Measurements from ENCODE around the gene AP1S2. TPM values are rescaled to one million over a fixed set of nuclear protein-coding genes. Genes with fewer than 3 reads are reported as not detected.

Gene AP1S2
- total and polyA plus RNA-seq, 8 donors, result 4.0 to 17.5 (median 6.8) TPM

GRCh38 chrX:15825936-15826335 lies 28.7 kb downstream of the AP1S2 start:
- no peak for TF ChIP-seq CTCF (IDR thresholded peaks at IDR 0.05)
- Histone ChIP-seq H3K27ac (no peak overlapping the region), H3K4me1 (no peaks in the 10 kb centered on the region), H3K27me3 (no peaks in the 10 kb centered on the region), H3K9me3 (no peaks in the 10 kb centered on the region), H3K36me3 (no peaks in the 10 kb centered on the region), H3K4me3 (no peak overlapping the region)
- intact Hi-C loops (cut with DNase I), result no loop called here
- no peak for FAIRE-seq
- no peak for DNase-seq
- WGBS, 2 donors, result 59 to 76% methylated on average over 5 of the region's 5 CpGs
- ATAC-seq, result no peak

- no peaks in the 10 kb centered on the region for H3K27me3 ChIP-seq
- ATAC-seq, result no peak
- peaks cover 0 to 14% (median 0%) of the 10 kb centered on the region in 3 donors for H3K36me3 ChIP-seq
- no peaks in the 10 kb centered on the region for H3K4me1 ChIP-seq
- WGBS, 2 donors, result 97 to 98% methylated on average over 23 of the region's 23 CpGs
- no peak for TF ChIP-seq CTCF (IDR thresholded peaks at IDR 0.05)
- intact Hi-C loops (cut with DNase I), result no loop called here
- no peak for DNase-seq
- H3K27ac ChIP-seq, result no peak overlapping the region
- no peak overlapping the region for H3K4me3 ChIP-seq
- FAIRE-seq, result no peak
- H3K9me3 ChIP-seq, result no peaks in the 10 kb centered on the region
Measured at GRCh38 chrX:15822922-15823321, 31.7 kb downstream of the AP1S2 start.

GRCh38 chrX:15820106-15821073 lies 34.2 kb downstream of the AP1S2 start:
- DNase-seq (no peak), FAIRE-seq (no peak), ATAC-seq (no peak)
- H3K27ac ChIP-seq, result no peak overlapping the region
- H3K27me3 ChIP-seq, result no peaks in the 10 kb centered on the region
- H3K4me3 ChIP-seq, result no peak overlapping the region
- peaks cover 0 to 25% (median 0%) of the 10 kb centered on the region in 3 donors for H3K36me3 ChIP-seq
- 88 to 89% methylated on average over 14 of the region's 14 CpGs for WGBS, 2 donors
- intact Hi-C loops (cut with DNase I), result no loop called here
- no peaks in the 10 kb centered on the region for H3K9me3 ChIP-seq
- no peaks in the 10 kb centered on the region for H3K4me1 ChIP-seq
- TF ChIP-seq CTCF (IDR thresholded peaks at IDR 0.05), result no peak

DNA sequence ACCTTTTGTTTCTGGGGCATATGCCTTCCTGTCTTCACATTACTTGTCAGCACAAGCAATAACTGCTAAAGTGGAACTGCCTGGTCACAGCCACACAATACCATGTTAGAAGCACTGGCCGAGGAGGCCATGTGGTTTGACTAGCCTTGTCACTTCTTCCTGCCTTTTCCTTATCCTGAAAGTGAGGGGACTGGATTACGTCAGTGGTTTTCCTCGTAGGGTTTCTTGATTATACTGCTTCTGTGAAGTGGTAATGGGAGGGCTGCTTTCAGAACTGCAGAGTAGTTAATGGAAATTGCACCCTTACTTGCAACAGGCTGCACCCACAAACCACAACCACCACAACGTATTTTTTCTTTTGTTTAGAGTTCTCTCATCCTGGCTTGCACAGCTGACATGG lies 37.7 kb downstream of the AP1S2 start:
- peaks cover 0 to 31% (median 0%) of the 10 kb centered on the region in 3 donors for H3K36me3 ChIP-seq
- H3K27me3 ChIP-seq, result no peaks in the 10 kb centered on the region
- peaks cover 0 to 3% (median 0%) of the 10 kb centered on the region in 3 donors for H3K4me1 ChIP-seq
- no peak overlapping the region for H3K4me3 ChIP-seq
- H3K27ac ChIP-seq, result no peak overlapping the region
- H3K9me3 ChIP-seq, result no peaks in the 10 kb centered on the region
- intact Hi-C loops (cut with DNase I), result no loop called here
- TF ChIP-seq CTCF (IDR thresholded peaks at IDR 0.05), result no peak
- peak in 1 of 4 donors; percentile 21 for ATAC-seq
- 69 to 81% methylated on average over 4 of the region's 4 CpGs for WGBS, 2 donors
- no peak for DNase-seq
- FAIRE-seq, result no peak

DNA sequence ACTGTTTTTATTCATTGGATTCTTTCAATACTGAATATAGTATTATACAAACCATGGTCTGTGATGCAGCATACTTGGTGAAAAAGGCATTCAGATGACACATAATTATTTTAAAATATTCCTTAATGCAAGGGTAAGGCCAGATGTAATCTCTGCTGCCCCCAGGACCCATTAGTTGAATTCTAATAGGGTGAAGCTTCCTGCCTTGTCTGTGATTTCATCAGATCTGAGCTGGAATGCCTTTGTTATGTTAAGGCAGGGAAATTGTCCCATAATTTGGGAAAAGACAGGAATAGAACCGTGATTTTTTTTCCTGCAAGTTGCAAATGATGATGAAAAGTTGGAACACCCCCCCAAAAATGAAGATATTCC lies 38.2 kb downstream of the AP1S2 start:
- TF ChIP-seq CTCF (IDR thresholded peaks at IDR 0.05), result no peak
- Histone ChIP-seq H3K27ac (no peak overlapping the region), H3K4me3 (no peak overlapping the region), H3K27me3 (no peaks in the 10 kb centered on the region), H3K36me3 (peaks cover 0 to 35% (median 0%) of the 10 kb centered on the region in 3 donors), H3K9me3 (no peaks in the 10 kb centered on the region), H3K4me1 (peaks cover 0 to 3% (median 0%) of the 10 kb centered on the region in 3 donors)
- 77 to 81% methylated on average over 1 of the region's 1 CpG for WGBS, 2 donors
- DNase-seq (no peak), FAIRE-seq (no peak), ATAC-seq (no peak)
- intact Hi-C loops (cut with DNase I), result no loop called here
